Measurements from ENCODE around the gene ZFYVE1.

GRCh38 chr14:72990171-72990570, 36.7 kb downstream of the ZFYVE1 start:
- TF ChIP-seq CTCF (IDR thresholded peaks at IDR 0.05): no peak
- no peak for TF ChIP-seq ZFX (IDR thresholded peaks at IDR 0.05; ENCODE audit: borderline replicate concordance)
